ENCODE measurements around the gene TRIO. TPM values are rescaled to one million over a fixed set of nuclear protein-coding genes. Genes with fewer than 3 reads are reported as not detected.

Gene TRIO
- total and polyA plus RNA-seq, 8 donors, result 84.4 to 151 (median 93.7) TPM

- no peak for TF ChIP-seq CTCF (IDR thresholded peaks at IDR 0.05)
- ATAC-seq, result no peak
- H3K4me1 ChIP-seq, result peaks cover 35 to 63% of the 10 kb centered on the region in 2 donors
- intact Hi-C loops (cut with DNase I), result loop anchor here in 1 of 2 donors (10.0 kb wide), 1 partner anchor 116 kb away; no protein-coding TSS in a partner anchor
- H3K4me3 ChIP-seq, result no peak overlapping the region
- peaks cover 0 to 11% of the 10 kb centered on the region in 2 donors for H3K27me3 ChIP-seq
- no peak for DNase-seq
- H3K27ac ChIP-seq, result no peak overlapping the region
- H3K36me3 ChIP-seq, result no peaks in the 10 kb centered on the region
- H3K9me3 ChIP-seq, result no peaks in the 10 kb centered on the region
These were observed 5.9 kb downstream of the TRIO start for GRCh38 chr5:14148890-14149671.

DNA sequence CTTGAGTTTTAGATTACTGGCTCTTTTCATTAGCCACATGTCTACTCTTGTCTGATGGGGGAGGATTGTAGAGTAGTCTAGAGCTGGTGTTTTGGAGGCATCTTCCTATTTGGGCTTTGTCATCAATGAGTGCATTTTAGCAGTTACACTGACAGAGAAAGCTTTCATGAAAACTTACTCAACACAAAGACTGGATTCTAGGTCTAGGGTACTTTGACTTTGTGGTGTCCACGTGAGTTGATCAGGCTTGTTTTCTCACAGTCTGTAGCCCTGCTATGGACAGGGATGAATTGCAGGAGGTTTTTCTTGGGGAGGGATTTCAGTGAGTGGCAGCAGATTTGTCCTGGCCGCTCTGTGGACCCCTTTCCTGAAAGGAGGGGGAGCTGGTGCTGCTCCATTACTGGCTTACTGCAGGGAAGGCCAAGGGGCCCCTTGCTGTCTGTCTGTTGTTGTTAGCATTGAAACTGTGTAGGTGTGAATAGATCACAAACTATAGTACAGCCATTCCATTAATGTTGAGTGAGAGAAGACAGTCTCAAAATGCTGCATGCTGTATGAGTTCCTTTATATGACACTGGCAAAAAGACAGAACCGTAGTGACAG lies 6.6 kb downstream of the TRIO start:
- H3K27me3 ChIP-seq, result peaks cover 0 to 4% of the 10 kb centered on the region in 2 donors
- ATAC-seq (no peak), DNase-seq (no peak)
- no peak for TF ChIP-seq CTCF (IDR thresholded peaks at IDR 0.05)
- no peak overlapping the region for H3K27ac ChIP-seq
- no peaks in the 10 kb centered on the region for H3K36me3 ChIP-seq
- no peak overlapping the region for H3K4me3 ChIP-seq
- peaks cover 42 to 69% of the 10 kb centered on the region in 2 donors for H3K4me1 ChIP-seq
- H3K9me3 ChIP-seq, result no peaks in the 10 kb centered on the region
- intact Hi-C loops (cut with DNase I), result loop anchor here in 1 of 2 donors (10.0 kb wide), 1 partner anchor 115 kb away; no protein-coding TSS in a partner anchor

- TF ChIP-seq CTCF (IDR thresholded peaks at IDR 0.05), result no peak
- no peaks in the 10 kb centered on the region for H3K36me3 ChIP-seq
- H3K9me3 ChIP-seq, result no peaks in the 10 kb centered on the region
- intact Hi-C loops (cut with DNase I), result no loop called here
- no peak for ATAC-seq
- no peak for DNase-seq
- peaks cover 39 to 74% of the 10 kb centered on the region in 2 donors for H3K4me1 ChIP-seq
- H3K4me3 ChIP-seq, result no peak overlapping the region
- H3K27me3 ChIP-seq, result no peaks in the 10 kb centered on the region
- H3K27ac ChIP-seq, result no peak overlapping the region
These were observed 8.3 kb downstream of the TRIO start for GRCh38 chr5:14151416-14151815.

DNA sequence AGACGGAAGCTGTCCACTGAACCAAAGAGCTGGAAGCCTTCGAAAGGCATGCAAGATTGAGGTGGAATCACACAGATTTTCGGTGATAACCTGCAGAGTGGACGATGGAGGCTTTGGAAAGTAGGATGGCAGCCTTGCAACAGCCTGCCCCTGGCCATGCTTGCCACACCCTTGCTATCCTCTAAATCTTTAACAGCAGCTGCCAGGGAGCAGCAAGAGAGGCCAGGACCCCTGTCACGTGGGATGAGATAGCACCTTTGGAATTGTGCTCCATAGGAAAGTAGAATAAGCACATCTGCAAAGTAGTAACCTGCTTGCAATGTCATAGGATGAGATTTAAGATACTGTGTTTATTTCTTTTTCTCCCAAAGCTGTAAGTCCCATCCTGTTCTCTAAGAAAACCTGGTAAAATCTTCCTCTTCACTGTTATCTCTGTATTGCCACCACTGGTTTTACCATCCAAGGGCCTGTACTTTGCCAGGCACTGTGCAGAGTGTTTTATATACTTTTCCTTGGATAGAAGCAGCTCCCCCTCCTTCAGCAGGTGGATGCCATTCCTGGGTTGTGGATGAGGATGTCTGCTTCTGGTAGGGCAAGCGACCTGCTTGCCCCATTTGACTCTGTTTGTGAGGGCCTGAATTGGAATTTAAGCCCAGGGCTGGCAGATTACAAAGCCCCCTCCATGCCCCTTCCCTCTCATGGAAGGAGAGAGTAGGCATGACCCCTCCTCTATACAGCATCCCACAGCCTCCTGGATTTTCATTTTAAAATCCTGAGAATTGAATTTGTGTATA lies 10.1 kb downstream of the TRIO start:
- Histone ChIP-seq H3K9me3 (no peaks in the 10 kb centered on the region), H3K4me3 (no peak overlapping the region), H3K4me1 (peaks cover 43 to 70% of the 10 kb centered on the region in 2 donors), H3K27me3 (no peaks in the 10 kb centered on the region), H3K36me3 (no peaks in the 10 kb centered on the region), H3K27ac (peak overlapping the region in 1 of 2 donors; percentile 54)
- no peak for TF ChIP-seq CTCF (IDR thresholded peaks at IDR 0.05)
- intact Hi-C loops (cut with DNase I), result no loop called here
- DNase-seq (no peak), ATAC-seq (no peak)

Measured in left lung (tissue), 10 donors.